ENCODE data around the gene DYNC1I2.
"Not testable (repeated sequence)": the region's sequence is repeated elsewhere in the genome, so short reads cannot be mapped to it uniquely, and the experiment has no call there.

The DYNC1I2 gene

DNA sequence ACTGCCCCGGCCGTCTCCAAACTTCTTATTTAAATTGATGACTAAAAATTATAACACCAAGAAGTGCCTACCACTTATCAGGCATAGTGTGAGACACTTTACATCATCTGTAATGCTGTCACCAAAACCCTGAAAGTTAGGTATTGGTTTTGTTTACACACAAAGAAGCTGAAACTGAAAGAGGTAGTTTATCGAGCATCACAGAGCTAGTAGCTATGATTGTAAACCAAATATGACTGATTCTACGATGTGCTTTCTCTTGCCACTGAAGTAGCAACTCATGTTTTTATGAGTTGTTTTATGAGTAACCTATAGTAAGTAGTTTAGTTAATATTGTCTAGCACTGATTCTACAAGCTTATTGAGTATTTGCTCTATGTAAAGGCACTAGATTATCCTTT, 31.5 kb downstream of the DYNC1I2 start:
- DNase-seq = no peak

DNA sequence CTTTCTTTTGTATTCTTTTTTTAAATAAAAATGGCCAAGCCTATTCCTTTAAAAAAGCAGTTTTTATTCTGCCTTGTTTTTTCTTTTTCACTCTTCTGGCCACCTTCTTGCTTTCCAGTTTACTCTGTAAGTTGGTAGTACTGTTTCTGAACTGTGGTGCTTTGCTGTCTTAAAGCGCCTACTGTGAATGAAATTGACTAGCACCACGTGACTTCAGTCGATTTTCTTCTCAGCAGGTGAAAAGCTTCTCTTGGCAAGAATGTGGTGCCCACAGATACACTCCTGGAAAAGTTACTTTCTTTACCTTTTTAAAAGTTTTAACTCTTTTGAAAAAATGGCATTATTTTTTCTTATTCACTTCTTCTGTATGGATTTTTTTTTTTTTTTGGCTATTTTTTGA, 32.4 kb downstream of the DYNC1I2 start:
- no peak for DNase-seq

DNA sequence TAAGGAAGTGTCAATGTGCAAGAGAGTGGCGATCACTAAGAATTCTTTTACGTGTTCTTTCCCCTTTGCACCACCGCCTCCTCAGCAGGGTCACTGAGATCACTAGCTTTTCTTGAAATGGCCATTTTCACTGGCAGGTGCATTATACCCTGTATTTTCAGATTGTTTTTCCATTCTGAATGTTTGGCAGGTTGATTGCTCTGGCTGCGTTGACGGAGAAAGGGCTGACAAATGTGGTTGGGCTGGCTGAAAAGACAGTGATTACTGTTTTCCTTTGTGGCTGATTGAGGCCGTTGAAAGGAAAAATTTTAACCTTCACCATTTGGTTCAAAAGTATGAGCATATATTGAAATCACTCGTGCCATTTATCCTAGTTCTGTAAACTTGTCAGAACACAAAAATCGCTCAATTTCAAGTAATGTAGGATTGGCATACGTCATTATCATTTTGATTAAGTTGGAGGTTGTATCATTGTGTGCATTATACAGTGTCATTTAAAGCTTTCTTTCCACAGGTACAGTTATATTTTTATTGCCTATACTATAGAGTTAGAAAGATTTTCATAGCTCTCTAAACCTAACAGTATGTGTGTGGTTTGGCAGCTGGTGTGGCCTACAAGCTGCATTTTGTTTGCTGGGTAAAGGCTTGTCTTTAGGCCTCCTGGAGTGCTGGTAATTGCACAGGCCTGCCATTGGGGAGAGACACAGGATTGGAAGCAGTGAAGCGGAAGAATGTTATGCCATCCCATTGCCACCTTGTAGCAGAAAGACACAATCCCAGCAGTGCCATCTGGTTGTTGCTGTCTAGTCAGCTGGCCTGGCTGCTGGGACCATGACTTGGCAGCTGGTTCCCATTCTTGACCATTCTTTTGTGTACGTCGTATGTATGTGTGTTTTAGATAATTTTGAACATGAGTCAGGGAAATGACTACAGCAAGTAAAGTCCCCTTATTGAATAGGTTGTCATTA, 36.7 kb downstream of the DYNC1I2 start:
- peak; percentile 21 to 90 (median 60) for DNase-seq

DNA sequence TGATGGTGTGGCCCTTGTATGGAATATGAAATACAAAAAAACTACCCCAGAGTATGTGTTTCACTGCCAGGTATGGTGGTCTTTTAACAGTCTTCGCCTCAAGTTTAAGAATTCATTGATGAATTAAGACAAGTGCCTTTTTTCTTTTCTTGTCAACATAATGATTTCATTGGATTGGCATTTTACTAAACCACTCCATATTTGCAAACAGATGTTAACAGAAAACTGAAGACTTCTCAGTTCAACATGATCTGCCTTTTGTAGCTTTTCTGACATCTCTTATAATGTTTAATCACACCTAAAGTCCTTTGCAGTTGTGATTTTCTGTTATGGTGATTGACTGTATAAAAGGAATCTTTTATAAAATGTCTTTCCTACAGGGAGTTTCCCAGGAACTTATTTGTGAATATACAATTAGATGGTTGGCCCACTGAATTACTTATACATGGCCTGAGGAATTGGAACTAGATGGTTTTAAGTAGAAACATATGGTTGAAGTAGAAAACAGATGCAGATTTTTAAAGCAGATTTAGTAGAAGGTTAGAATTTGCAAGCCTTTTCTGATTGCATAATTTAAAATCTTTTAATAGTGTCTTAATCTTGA, 39.7 kb downstream of the DYNC1I2 start:
- DNase-seq = no peak

DNA sequence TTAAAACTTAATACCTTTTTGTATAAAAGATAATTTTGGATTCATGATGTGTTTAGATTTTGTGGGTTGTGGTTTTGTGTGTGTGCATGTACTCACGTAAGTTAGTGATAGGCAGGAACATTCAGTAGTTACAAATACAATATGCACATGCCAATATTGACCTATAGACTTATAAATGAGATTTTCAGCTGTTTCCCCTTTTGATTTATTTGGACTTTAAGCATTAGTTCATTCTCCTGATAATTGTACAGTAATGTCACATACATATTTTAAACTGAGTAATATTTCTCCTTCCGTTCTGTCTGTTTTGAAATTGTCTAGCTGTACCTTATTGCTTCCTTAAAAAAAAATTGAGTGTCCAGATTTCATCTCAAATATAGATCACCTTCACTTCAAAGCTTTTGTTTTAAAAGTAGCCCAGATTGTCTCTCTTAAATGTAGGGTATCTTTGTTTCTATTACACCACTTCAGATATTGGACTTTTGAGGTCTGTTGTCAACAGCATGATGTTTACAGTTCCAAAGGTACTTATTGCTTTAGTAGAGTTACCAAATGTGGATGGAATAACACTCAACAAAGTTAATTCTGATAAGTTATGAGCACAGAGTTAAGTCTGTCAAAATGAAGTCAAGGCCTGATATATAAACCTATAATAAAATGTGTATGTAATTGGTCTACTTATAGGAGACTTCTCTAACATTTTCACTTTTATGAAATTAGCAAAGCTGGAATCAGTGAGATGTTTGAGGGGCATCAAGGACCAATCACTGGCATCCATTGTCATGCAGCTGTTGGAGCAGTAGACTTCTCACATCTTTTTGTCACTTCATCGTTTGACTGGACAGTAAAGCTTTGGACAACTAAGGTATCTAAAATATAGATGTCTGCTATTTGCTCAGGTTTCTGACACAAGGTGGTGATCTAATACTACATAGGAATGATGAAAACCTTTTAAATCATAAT, 42.0 kb downstream of the DYNC1I2 start:
- no peak for DNase-seq

DNA sequence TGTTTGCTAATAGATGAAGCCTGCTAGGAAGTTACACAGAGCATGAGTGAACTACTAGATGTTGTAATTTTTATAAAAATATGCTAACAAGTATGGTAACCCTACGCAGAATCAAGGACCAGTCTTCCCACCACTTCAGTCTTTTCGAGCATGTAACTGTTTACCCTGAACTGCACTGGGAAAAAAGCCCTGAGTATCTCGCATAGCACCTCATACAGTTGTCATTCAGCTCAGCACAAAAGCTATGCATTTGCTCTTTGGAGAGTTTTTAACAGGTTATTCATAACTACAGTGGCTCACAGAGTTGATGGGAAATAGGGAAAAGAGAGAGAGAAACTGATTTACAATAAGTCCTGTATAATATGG, 42.7 kb downstream of the DYNC1I2 start:
- no peak for DNase-seq

DNA sequence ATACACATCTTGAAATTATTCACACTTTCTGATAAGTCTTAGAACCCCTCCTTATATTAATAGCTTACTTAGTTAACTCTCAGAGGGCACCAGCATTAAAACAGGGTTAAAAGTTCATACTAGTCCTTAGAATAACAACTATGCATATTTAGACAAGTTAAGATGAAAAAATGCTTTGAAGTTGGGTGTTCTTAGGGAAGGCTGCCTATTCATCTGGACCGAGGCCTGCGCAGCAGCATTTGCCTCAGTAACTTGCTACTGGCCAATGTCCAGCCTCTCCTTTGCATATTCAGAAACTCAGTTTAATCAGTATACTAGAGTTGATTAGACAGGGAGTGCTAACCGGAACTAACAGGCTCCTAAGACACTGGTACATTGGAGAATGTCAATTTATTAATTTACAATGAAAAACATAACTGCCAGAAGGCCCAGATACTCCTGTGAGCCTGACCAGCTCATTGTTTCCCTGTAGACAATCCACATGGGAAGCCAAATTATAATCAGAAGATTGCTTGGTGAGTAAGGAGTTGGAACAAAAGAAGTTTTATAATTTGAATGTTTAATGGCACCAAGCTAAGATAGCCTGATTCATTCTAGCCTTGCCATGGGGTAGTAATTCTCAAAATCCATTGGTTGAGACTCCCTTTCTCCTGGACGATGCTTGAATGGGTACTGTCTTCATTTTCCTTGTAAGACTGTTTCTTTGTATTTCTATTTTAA, 48.9 kb downstream of the DYNC1I2 start:
- no peak for DNase-seq

DNA sequence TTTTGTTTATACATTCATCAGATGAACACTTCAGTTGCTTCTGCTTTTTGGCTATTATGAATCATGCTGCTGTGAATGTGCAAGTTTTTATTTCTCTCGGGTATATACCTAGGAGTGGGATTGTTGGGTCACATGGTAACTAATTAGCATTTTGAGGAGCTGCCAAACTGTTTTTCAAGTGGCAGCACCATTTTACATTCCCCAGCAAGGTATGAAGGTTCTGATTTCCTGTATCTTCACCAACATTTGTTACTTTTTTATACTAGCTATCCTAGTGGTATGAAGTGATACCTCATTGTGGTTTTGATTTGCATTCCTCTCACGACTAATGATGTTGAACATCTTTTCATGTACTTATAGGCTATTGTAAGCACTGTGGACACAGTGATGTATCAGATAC, 53.9 kb downstream of the DYNC1I2 start:
- DNase-seq = no peak

DNA sequence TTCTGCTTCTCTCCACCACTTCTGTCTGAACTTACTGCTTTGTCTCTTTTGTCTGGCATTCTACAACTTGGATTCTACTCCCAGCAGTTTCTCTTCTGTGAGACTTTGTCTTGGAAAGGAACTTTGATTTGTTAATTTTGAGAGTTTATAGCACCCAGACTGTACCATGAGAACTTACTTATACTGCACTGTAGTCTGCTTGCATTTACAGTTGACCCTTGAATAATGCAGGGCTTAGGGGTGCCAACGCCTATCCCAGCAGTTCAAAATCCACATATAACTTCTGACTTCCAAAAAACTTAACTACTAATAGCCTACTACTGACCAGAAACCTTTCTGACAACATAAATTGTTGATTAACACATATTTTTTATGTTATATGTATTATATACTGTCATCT, 55.5 kb downstream of the DYNC1I2 start:
- no peak for DNase-seq

DNA sequence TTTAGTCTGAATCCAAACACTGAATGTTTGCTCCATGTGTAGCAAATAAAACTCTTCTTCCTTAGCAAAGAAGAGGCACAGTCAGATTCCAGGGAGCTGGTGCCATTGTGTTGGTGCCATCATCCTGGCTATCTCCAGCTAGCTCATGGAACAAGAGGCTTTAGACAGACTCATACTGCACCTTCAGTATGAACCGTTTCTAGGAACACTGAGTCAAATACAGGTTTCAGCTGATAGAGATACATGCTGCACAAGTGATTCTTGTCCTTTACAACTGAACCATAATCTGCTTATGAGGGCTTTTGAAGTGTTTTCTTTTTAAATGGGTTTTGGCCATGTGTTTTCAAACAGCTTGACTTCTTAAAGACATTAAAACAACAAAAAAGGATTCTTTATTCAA, 57.9 kb downstream of the DYNC1I2 start:
- no peak for DNase-seq

DNA sequence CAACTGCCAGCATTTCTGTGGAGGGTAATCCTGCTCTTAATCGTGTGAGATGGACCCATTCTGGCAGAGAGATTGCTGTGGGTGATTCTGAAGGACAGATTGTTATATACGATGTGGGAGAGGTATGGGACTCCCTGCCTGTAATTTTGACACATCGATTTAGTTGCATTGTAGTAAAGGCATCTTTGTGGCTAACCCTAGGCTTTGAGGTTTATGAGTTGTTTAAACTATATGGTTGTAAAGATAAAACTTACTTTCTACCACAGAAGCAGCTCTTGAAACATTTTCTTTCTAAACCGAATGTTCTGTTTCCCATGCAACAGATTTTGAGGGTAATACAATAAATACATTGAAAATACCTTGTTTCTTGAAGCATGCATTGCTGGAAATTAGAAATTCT, 58.5 kb downstream of the DYNC1I2 start:
- DNase-seq = no peak

DNA sequence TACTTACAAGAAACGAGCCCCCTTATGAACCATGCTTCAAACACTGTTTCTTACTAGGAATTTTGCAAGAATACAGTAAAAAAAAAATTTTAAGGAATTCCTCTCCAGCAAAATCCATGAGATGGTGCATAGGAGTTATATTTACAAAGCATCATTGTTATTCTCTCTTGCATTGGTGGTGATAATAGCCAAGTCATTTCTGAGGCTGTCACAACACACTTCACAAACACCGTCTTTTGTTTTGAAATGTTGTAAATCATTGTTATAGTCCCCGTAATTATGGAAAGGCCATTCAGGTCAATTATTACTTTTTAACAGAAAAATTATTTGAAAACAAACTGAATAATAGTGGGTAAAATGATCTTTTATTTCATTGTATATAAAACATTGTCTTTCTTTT, 60.1 kb downstream of the DYNC1I2 start:
- DNase-seq = peak in 1 of 3 experiments; percentile 58

DNA sequence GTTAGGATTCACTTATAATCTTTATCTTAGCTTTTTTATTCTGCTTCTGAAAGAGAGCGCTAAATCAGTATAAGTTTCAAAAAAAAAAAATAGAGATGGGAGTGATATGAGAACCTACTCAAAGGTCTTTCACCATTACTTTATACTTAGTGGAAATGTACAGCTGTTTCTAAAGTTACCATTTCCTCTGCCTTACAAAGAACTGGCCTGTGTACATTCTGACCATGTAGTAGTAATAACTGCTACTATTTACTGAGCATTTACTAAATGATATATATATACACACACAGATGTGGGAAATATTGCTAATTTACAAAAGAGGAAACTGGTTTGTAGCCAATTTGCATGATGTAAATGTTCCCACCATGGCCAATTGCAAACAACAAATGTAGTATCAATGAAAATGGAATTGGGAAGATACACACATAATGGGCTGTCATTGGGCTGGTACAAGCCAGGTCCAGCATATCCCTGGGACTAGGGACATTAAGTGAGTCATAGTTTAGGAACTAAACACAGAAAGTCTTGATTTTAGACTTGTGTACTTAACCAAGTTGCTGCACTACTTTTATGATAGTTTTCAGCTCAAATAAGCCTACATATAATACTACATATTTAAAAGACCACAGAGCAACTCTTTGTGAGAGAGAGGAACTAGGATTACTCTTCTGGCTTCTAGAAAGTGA, 67.1 kb downstream of the DYNC1I2 start:
- no peak for DNase-seq

DNA sequence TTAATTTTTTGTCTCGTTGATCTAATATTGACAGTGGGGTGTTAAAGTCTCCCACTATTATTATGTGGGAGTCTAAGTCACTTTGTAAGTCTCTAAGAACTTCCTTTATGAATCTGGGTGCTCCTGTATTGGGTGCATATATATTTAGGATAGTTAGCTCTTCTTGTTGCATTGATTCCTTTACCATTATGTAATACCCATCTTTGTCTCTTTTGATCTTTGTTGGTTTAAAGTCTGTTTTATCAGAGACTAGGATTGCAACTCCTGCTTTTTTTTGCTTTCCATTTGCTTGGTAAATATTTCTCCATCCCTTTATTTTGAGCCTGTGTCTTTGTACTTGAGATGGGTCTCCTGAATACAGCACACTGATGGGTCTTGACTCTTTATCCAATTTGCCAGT, 71.5 kb downstream of the DYNC1I2 start:
- not testable (repeated sequence) for DNase-seq

DNA sequence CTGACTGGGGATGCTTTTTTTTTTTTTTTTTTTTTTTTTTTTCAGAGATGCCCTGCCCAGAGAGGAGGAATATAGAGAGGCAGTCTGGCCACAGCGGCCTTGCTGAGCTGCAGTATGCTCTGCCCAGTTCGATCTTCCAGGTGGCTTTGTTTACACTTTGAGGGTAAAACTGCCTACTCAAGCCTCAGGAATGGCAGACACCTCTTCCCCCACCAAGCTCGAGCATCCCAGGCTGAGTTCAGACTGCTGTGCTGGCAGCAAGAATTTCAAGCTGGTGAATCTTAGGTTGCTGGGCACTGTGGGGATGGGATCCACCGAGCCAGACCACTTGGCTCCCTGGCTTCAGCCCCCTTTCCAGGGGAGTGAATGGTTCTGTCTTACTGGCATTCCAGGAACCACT, 73.9 kb downstream of the DYNC1I2 start:
- DNase-seq = not testable (repeated sequence)

DNA sequence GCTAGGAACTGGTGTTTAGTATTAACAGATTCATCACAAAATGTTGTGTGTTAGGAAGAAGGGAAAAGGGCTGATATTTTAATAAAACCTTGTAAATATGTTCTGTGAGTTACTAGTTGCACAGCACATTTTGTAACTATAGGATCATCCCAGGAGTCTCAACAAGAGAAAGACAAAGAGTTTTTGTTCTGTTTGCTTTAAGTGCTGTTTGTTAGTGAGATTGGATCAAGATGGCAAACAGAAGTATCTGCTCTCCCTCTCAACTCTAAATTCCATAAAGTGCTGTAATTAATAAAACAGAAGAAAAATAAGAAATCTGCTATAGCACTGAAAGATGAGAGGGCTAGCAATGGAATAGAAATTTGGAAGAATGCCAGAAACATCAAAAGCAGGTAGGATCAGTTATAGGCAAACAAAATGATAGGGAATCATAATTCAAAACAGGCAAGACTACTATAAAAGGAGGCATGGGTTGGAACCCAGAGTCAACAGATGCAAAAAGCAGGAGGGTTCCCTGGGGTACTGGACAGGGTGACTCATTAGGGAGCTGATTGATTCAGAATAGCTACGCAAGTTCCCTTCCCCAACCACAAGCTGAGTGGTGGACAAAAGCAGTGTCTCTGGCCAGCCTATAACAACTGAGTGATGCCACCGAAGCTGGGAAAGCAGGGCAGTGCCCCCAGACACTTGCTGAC, 75.8 kb downstream of the DYNC1I2 start:
- peak in 1 of 3 experiments; percentile 3 for DNase-seq

DNA sequence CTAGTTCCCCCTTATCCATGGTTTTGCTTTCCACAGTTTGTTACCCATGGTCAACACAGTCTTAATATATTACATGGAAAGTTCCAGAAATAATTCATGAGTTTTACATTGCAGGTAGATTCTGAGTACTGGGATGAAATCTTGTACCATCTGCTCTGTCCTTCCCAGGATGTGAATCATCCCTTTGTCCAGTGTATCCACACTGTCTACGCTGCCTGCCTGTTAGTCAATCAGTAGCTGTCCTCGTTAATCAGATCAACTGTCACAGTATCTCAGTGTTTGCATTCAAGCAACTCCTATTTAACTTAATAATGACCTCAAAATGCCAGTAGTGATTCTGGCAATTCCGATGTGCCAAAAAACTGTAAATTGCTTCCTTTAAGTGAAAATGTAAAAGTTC, 76.3 kb downstream of the DYNC1I2 start:
- no peak for DNase-seq

DNA sequence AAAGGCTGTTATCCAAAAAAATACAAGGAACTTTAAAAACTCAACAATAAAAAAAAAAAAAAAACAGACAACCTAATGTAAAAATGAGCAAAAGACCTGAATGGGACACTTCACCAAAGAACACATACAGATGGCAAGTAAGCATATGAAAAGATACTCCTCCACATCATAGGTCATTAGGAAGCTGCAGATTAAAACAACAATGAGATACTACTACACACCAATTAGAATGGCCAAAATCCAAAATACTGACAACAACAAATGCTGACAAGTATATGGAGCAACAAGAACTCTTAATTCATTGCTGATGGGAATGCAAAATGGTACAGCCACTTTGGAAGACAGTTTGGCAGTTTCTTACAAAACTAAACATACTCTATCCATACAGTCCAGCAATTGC, 84.2 kb downstream of the DYNC1I2 start:
- no peak for DNase-seq

DNA sequence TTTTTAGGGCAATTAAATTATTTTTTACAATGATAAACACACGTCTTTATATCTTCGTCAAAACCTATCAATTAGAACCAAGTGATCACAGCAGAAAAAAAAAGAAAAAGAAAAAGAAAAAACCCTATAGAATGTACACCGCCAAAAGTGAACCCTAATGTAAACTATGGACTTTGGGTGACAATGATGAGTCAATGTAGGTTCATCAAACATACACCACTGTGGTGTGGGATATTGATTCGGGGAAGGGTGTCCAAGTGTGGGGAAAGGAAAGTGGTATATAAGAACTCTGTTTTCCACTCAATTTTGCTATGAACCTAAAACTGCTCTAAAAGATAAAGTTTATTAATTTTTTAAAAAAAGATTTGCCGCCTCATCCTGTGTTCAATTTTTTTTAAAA, 85.1 kb downstream of the DYNC1I2 start:
- DNase-seq = no peak

DNA sequence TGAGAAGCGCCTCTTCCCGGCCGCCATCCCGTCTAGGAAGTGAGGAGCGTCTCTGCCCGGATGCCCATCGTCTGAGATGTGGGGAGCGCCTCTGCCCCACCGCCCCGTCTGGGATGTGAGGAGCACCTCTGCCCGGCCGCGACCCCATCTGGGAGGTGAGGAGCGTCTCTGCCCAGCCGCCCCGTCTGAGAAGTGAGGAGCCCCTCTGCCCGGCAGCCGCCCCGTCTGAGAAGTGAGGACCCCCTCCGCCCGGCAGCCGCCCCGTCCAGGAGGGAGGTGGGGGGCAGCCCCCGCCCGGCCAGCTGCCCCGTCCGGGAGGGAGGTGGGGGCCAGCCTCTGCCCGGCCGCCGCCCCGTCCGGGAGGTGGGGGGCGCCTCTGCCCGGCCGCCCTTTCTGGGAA, 87.3 kb downstream of the DYNC1I2 start:
- not testable (repeated sequence) for DNase-seq

DNA sequence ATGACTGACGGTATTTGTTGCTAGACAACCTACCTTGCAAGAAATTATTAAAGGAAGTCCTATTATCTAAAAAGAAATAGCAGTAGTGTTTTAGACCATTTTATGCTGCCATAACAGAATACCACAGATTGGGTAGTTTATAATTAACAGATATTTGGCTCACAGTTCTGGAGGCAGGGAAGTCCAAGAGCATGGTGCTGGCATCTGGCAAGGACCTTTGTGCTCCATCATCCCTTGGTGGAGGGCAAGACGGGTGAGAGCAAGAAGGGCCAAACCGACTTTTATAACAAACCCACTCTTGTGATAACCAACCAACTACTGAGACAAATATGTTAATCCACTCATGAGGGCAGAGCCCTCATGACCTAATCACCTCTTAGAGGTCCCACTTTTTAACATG, 91.2 kb downstream of the DYNC1I2 start:
- DNase-seq = no peak

All from NCI-H1417 (cell line).